ENCODE data around the gene NRP1.

The NRP1 gene

DNA sequence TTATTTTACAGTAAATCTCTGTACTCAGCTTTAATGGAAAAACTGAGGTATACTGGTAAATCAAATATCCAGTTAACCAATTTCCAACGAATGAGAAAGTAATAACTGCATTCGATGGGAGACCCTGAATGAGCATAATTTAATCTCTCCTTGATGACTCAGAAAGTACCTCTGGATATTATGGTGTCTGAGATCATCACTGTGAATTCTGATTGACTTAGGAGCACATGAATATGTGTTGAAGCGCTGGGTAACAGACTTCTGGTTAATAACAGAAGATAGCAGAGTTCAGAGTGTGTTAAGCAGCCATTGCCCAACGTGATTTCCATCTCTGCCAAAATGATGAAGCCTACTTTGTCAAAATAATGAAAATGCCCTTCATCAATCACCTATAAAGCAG lies 116.6 kb downstream of the NRP1 start:
- Histone ChIP-seq H3K9me2 (replicated peaks; ENCODE audit: control insufficient read depth, low read length) (no peaks in the 10 kb centered on the region), H4K20me1 (ENCODE audit: control insufficient read depth, insufficient read depth, low read depth, low read length) (no peaks in the 10 kb centered on the region), H3F3A (ENCODE audit: control insufficient read depth, insufficient read depth) (no peaks in the 10 kb centered on the region), H3K4me3 (ENCODE audit: low read length) (no peak overlapping the region), H3K27me3 (ENCODE audit: control insufficient read depth, low read length) (no peaks in the 10 kb centered on the region), H3K36me3 (ENCODE audit: control insufficient read depth, low read length) (no peaks in the 10 kb centered on the region), H3K9me3 (ENCODE audit: control insufficient read depth, insufficient read depth, low read length) (no peaks in the 10 kb centered on the region), H3K79me2 (ENCODE audit: control insufficient read depth, low read length) (no peaks in the 10 kb centered on the region), H3K27ac (ENCODE audit: low read depth, low read length) (no peak overlapping the region), H3K4me2 (ENCODE audit: low read length) (no peak overlapping the region), H3K4me1 (ENCODE audit: control insufficient read depth, low read length) (no peaks in the 10 kb centered on the region)
- TF ChIP-seq EZH2phosphoT487 (IDR thresholded peaks at IDR 0.05; ENCODE audit: borderline replicate concordance, low read length) = no peak
- no peak for TF ChIP-seq CTCF (IDR thresholded peaks at IDR 0.05; ENCODE audit: low read depth, low read length, poor library complexity, severe bottlenecking)

GRCh38 chr10:33216661-33217427 lies 117.6 kb downstream of the NRP1 start:
- H3K4me2 ChIP-seq (ENCODE audit: low read length) = no peak overlapping the region
- TF ChIP-seq EZH2phosphoT487 (IDR thresholded peaks at IDR 0.05; ENCODE audit: borderline replicate concordance, low read length) (no peak), CTCF (IDR thresholded peaks at IDR 0.05; ENCODE audit: low read depth, low read length, poor library complexity, severe bottlenecking) (no peak)
- no peak overlapping the region for H3K4me3 ChIP-seq (ENCODE audit: low read length)
- H4K20me1 ChIP-seq (ENCODE audit: control insufficient read depth, insufficient read depth, low read depth, low read length) = no peaks in the 10 kb centered on the region
- no peaks in the 10 kb centered on the region for H3K9me2 ChIP-seq (replicated peaks; ENCODE audit: control insufficient read depth, low read length)
- H3K27ac ChIP-seq (ENCODE audit: low read depth, low read length) = no peak overlapping the region
- no peaks in the 10 kb centered on the region for H3K79me2 ChIP-seq (ENCODE audit: control insufficient read depth, low read length)
- H3F3A ChIP-seq (ENCODE audit: control insufficient read depth, insufficient read depth) = no peaks in the 10 kb centered on the region
- no peaks in the 10 kb centered on the region for H3K4me1 ChIP-seq (ENCODE audit: control insufficient read depth, low read length)
- H3K36me3 ChIP-seq (ENCODE audit: control insufficient read depth, low read length) = no peaks in the 10 kb centered on the region
- no peaks in the 10 kb centered on the region for H3K27me3 ChIP-seq (ENCODE audit: control insufficient read depth, low read length)
- H3K9me3 ChIP-seq (ENCODE audit: control insufficient read depth, insufficient read depth, low read length) = no peaks in the 10 kb centered on the region

DNA sequence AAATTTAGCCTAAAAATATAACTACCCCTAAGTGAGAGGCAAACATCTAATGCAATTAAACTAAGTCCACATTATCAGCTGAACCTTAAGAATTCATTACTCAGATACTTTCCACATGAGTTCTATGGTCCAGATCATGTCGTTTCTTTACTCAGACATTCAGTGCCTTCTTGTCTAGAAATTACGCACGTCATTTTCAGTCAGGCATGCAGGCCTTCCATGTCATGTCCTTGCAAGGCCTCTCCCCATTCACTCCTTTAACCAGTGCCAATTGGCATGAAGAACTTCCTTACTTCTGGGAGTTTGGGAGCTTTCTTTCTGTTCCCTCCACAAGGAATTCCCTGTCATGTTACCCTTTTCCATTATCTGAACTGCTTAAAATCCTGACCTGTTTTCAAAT lies 118.8 kb downstream of the NRP1 start:
- no peaks in the 10 kb centered on the region for H4K20me1 ChIP-seq (ENCODE audit: control insufficient read depth, insufficient read depth, low read depth, low read length)
- H3K27ac ChIP-seq (ENCODE audit: low read depth, low read length) = no peak overlapping the region
- TF ChIP-seq CTCF (IDR thresholded peaks at IDR 0.05; ENCODE audit: low read depth, low read length, poor library complexity, severe bottlenecking) (no peak), EZH2phosphoT487 (IDR thresholded peaks at IDR 0.05; ENCODE audit: borderline replicate concordance, low read length) (no peak)
- no peaks in the 10 kb centered on the region for H3K4me1 ChIP-seq (ENCODE audit: control insufficient read depth, low read length)
- no peak overlapping the region for H3K4me3 ChIP-seq (ENCODE audit: low read length)
- no peak overlapping the region for H3K4me2 ChIP-seq (ENCODE audit: low read length)
- no peaks in the 10 kb centered on the region for H3K36me3 ChIP-seq (ENCODE audit: control insufficient read depth, low read length)
- no peaks in the 10 kb centered on the region for H3K9me2 ChIP-seq (replicated peaks; ENCODE audit: control insufficient read depth, low read length)
- H3K9me3 ChIP-seq (ENCODE audit: control insufficient read depth, insufficient read depth, low read length) = no peaks in the 10 kb centered on the region
- H3K79me2 ChIP-seq (ENCODE audit: control insufficient read depth, low read length) = no peaks in the 10 kb centered on the region
- H3K27me3 ChIP-seq (ENCODE audit: control insufficient read depth, low read length) = peaks cover 3% of the 10 kb centered on the region; the same call in 1 of the 2 replicates
- H3F3A ChIP-seq (ENCODE audit: control insufficient read depth, insufficient read depth) = no peaks in the 10 kb centered on the region
